Ovary (tissue), 3 donors: ENCODE results near the gene TM9SF1.

Experiments used
- POLR2A ChIP-seq: fragments of 450-650 bp; IDR thresholded peaks from one replicate; pipeline ENCODE4 v1.6.1; 2017; ENCODE audit warnings: antibody characterized with exemption, mild to moderate bottlenecking, moderate library complexity
- TF ChIP-seq, protein P1 (sequence below), 3 donors: fragments of 450-650 bp in 2 of 3; fragments of 200-600 bp in 1 of 3; IDR thresholded peaks; one replicate each; pipeline versions ENCODE4 v1.5.1 to v1.8.0; 2016 to 2022; ENCODE audit warnings: antibody characterized with exemption in 3 of 3, mild to moderate bottlenecking in 1 of 3
- donor health status: DM: no; HTN: no; CAD: no.

DNA sequence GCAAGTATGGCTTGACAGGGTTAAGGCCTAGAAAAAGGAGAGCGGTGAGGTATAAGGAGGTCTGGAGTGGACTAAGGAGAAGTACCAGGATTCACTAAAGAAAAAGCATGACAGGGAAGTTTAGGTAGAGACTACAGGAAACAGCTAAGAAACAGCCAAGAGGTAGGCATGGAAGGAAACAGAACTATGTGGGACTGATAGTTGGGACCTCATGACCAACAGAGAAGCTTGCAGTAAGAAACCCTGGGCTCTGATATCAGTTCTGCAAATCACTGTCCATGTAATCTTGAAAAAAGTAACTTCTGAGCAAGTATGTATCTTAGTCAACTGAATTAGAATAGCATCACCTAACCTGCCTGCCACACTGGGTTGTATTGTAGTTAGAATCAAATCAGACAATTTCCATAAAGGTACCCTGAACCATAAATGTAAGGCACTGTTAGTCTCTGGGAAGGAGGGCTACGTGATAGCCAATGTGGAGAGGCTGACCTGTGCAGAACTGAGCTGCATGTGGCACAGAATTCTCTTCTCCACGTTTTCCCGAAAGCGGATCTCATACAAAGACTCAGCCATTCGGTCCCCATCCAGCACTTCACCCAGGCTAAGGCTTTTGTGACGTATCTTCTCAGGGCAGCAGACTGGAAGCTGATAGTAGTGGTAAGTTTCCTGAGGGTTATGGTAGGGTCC lies 912 bp downstream of the TM9SF1 start:
- TF ChIP-seq POLR2A, result no peak
- TF ChIP-seq, protein P1, sequence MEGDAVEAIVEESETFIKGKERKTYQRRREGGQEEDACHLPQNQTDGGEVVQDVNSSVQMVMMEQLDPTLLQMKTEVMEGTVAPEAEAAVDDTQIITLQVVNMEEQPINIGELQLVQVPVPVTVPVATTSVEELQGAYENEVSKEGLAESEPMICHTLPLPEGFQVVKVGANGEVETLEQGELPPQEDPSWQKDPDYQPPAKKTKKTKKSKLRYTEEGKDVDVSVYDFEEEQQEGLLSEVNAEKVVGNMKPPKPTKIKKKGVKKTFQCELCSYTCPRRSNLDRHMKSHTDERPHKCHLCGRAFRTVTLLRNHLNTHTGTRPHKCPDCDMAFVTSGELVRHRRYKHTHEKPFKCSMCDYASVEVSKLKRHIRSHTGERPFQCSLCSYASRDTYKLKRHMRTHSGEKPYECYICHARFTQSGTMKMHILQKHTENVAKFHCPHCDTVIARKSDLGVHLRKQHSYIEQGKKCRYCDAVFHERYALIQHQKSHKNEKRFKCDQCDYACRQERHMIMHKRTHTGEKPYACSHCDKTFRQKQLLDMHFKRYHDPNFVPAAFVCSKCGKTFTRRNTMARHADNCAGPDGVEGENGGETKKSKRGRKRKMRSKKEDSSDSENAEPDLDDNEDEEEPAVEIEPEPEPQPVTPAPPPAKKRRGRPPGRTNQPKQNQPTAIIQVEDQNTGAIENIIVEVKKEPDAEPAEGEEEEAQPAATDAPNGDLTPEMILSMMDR (IDR thresholded peaks at IDR 0.05), result no peak
